Left lung (tissue), 10 donors: ENCODE results near the gene SRRT. TPM values are rescaled to one million over a fixed set of nuclear protein-coding genes. Genes with fewer than 3 reads are reported as not detected.

Source experiments
- ATAC-seq: fragments of 200-7000 bp; cut with Tn5 transposase; one replicate; pipeline ENCODE4 v1.9.1; 2020; ENCODE audit warnings: moderate library complexity
- DNase-seq, 4 donors: peaks; one replicate each; pipeline ENCODE4 v3.0.0-alpha.2; 2013 to 2020
- H3K27ac ChIP-seq, 2 donors: fragments of 200-600 bp; sonication (generic) in 1 of 2; one replicate each; pipeline versions ENCODE4 v1.5.0 to v1.8.0; 2020 to 2021
- H3K27me3 ChIP-seq, 2 donors: fragments of 200-600 bp; sonication (generic) in 1 of 2; one replicate each; pipeline versions ENCODE4 v1.5.0 to v1.8.0; 2020 to 2021
- H3K36me3 ChIP-seq, 2 donors: fragments of 200-600 bp; sonication (generic) in 1 of 2; one replicate each; pipeline versions ENCODE4 v1.5.0 to v1.8.0; 2020 to 2021
- H3K4me1 ChIP-seq, 2 donors: fragments of 200-600 bp; one replicate each; pipeline ENCODE4 v1.8.0; 2021
- H3K4me3 ChIP-seq, 2 donors: fragments of 200-600 bp; sonication (generic) in 1 of 2; one replicate each; pipeline versions ENCODE4 v1.5.0 to v1.8.0; 2020 to 2021; ENCODE audit warnings: mild to moderate bottlenecking in 1 of 2
- H3K9me3 ChIP-seq, 2 donors: fragments of 200-600 bp; sonication (generic) in 1 of 2; one replicate each; pipeline versions ENCODE4 v1.5.0 to v1.8.0; 2020 to 2021
- intact Hi-C, 2 donors: fragments of 100-400 bp; cut with DNase I; formaldehyde crosslinking; loops; one replicate each; pipeline versions ENCODE4 v1.11.2 to v1.14.2; 2022
- polyA plus RNA-seq, 6 donors: library from polyadenylated mRNA; unstranded; fragments of 120-200 nt; gene quantifications; one replicate each; pipeline ENCODE4 v1.2.1, GENCODE V29; 2013; ENCODE audit not compliant: insufficient read length in 6 of 6
- total RNA-seq, 2 donors: library from RNA; stranded (reverse); fragmentation: NEBNext Ultra II Directional; extraction: Animal tissue kit (Norgen Biotek cat#: 25700); gene quantifications; one replicate each; pipeline ENCODE4 v1.2.1, GENCODE V29; 2021
- TF ChIP-seq, protein P1 (sequence below), 2 donors: fragments of 200-600 bp; sonication (generic) in 1 of 2; IDR thresholded peaks; one replicate each; pipeline versions ENCODE4 v1.5.0 to v1.8.0; 2021; ENCODE audit warnings: antibody characterized with exemption in 2 of 2
- donor health status: DM: no; HTN: yes; CAD: no.
- donor health status: DM: no; HTN: no; CAD: no.

Gene SRRT
- total and polyA plus RNA-seq, 8 donors = 91.4 to 232 (median 166) TPM

DNA sequence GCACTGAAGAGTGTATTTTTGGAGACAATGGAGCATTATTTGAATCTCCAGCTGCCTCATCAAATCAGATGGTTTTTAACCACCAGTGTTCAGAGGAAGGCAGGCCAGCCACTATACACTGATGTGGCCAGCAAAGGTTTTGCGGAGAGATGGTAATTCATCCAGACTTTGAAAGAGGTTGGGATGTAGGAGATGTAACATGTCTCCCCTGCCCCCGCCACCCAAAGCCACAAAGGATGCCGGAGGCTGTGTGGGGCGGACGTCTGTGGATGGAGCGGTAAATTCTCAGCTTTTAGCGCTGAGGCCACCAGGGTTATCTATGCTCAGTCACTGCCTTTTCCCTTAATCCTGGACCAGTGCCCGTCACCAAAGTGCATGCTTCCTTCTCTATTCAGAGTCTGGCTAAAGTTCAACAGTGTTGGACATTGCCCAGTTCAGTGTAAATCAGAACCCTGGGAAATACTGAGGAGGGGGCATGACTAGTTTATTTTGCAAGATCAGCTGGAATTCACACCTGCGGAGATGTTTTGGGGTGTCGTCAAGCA lies 11.4 kb upstream of the SRRT start:
- H3K36me3 ChIP-seq = peaks cover 0 to 68% of the 10 kb centered on the region in 2 donors
- no peak overlapping the region for H3K4me3 ChIP-seq
- ATAC-seq (no peak), DNase-seq (no peak)
- no peak overlapping the region for H3K27ac ChIP-seq
- TF ChIP-seq, protein P1, sequence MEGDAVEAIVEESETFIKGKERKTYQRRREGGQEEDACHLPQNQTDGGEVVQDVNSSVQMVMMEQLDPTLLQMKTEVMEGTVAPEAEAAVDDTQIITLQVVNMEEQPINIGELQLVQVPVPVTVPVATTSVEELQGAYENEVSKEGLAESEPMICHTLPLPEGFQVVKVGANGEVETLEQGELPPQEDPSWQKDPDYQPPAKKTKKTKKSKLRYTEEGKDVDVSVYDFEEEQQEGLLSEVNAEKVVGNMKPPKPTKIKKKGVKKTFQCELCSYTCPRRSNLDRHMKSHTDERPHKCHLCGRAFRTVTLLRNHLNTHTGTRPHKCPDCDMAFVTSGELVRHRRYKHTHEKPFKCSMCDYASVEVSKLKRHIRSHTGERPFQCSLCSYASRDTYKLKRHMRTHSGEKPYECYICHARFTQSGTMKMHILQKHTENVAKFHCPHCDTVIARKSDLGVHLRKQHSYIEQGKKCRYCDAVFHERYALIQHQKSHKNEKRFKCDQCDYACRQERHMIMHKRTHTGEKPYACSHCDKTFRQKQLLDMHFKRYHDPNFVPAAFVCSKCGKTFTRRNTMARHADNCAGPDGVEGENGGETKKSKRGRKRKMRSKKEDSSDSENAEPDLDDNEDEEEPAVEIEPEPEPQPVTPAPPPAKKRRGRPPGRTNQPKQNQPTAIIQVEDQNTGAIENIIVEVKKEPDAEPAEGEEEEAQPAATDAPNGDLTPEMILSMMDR (IDR thresholded peaks at IDR 0.05) = no peak
- no peaks in the 10 kb centered on the region for H3K27me3 ChIP-seq
- intact Hi-C loops = no loop called here
- peaks cover 7 to 39% of the 10 kb centered on the region in 2 donors for H3K4me1 ChIP-seq
- no peaks in the 10 kb centered on the region for H3K9me3 ChIP-seq

DNA sequence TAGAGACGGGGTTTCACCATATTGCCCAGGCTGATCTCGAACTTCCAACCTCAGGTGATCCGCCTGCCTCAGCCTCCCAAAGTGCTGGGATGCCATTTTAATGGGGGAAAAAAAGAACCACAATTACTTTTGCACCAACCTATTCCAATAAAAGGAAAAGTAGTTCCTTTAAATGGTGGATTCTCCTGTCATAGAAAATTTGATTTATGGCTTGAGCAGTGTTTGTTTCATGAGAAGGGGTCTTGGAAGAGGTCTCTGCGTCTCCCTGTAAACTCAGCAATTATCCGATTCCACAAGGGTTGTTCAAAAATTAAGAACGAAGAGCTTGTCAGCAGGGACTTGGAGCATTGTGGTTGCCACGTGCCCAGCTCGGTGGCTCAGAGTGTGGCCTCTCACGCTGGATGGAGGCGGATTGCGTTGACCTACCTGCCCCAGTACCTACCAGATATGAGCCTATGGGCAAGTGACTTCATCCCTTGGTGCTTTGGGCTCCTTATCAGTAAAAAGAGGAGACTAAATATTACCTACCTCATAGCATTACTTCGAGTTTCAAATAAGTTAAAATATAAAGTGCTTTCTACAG lies 10.5 kb upstream of the SRRT start:
- TF ChIP-seq, protein P1 (IDR thresholded peaks at IDR 0.05) = no peak
- Histone ChIP-seq H3K9me3 (no peaks in the 10 kb centered on the region), H3K36me3 (peaks cover 0 to 60% of the 10 kb centered on the region in 2 donors), H3K4me1 (peaks cover 7 to 48% of the 10 kb centered on the region in 2 donors), H3K4me3 (no peak overlapping the region), H3K27me3 (no peaks in the 10 kb centered on the region), H3K27ac (no peak overlapping the region)
- intact Hi-C loops = no loop called here
- no peak for DNase-seq
- ATAC-seq = no peak

DNA sequence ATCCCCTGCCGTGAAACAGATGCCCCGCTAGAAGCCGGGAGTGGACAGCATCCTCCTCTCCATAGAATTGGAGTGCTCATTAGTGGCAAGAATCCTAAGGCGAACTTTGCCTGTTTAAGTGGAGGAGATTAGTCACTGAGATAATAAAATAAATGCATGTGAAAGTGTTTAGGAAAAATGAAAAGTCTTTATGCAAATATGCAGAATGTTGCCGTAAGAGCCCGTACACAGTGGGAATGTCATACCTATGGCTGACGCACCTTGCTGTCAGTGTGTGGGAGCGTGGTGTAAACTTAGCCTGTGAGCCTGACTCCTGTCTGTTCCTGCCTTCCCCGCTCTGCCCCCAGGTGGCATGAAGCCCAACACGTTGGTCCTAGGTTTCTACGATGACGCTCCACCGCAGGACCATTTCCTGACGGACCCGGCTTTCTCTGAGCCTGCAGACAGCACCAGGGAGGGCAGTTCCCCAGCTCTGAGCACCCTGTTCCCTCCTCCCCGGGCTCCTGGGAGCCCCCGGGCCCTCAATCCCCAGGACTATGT lies 9.5 kb upstream of the SRRT start:
- Histone ChIP-seq H3K27ac (peak overlapping the region; percentile 83 to 88), H3K36me3 (peaks cover 0 to 54% of the 10 kb centered on the region in 2 donors), H3K4me1 (peaks cover 7 to 50% of the 10 kb centered on the region in 2 donors), H3K27me3 (no peaks in the 10 kb centered on the region), H3K4me3 (peak overlapping the region in 1 of 2 donors; percentile 58), H3K9me3 (no peaks in the 10 kb centered on the region)
- TF ChIP-seq, protein P1 (IDR thresholded peaks at IDR 0.05) = no peak
- intact Hi-C loops = no loop called here
- DNase-seq (no peak), ATAC-seq (no peak)

DNA sequence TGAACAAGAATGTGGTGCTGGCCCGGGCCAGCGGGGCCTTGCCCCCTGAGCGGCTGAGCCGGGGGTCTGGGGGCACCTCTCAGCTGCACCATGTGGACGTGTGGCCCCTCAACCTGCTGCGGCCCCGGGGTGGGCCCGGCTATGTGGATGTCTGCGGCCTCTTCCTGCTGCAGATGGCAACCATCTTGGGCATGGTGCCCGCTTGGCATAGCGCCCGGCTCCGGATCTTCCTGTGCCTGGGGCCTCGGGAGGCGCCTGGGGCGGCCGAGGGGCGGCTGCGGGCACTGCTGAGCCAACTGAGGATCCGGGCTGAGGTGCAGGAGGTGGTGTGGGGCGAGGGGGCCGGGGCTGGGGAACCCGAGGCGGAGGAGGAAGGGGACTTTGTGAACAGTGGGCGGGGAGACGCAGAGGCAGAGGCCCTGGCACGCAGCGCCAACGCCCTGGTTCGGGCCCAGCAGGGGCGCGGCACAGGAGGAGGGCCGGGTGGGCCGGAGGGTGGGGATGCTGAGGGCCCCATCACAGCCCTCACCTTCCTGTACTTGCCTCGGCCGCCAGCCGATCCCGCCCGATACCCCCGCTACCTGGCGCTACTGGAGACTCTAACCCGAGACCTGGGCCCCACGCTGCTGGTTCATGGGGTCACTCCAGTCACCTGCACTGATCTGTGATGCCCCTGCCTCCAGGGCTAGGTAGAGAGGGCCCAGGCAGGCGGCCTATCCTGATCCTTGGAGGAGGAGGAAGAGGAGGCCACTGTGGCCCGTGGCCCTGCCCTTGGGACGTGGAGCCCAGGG lies 8.8 kb upstream of the SRRT start:
- TF ChIP-seq, protein P1 (IDR thresholded peaks at IDR 0.05) = no peak
- no peaks in the 10 kb centered on the region for H3K27me3 ChIP-seq
- H3K4me3 ChIP-seq = peak overlapping the region; percentile 58 to 68
- peak; percentile 68 for ATAC-seq
- peaks cover 0 to 54% of the 10 kb centered on the region in 2 donors for H3K36me3 ChIP-seq
- DNase-seq = peak in 2 of 4 donors; percentile 71 to 92
- H3K4me1 ChIP-seq = peaks cover 7 to 50% of the 10 kb centered on the region in 2 donors
- no peaks in the 10 kb centered on the region for H3K9me3 ChIP-seq
- peak overlapping the region; percentile 83 to 88 for H3K27ac ChIP-seq
- intact Hi-C loops = no loop called here

GRCh38 chr7:100866729-100867039 lies 8.2 kb upstream of the SRRT start:
- DNase-seq (no peak), ATAC-seq (no peak)
- Histone ChIP-seq H3K27me3 (no peaks in the 10 kb centered on the region), H3K36me3 (peaks cover 0 to 54% of the 10 kb centered on the region in 2 donors), H3K4me3 (peak overlapping the region; percentile 58 to 68), H3K27ac (peak overlapping the region; percentile 83 to 88), H3K9me3 (no peaks in the 10 kb centered on the region), H3K4me1 (peaks cover 7 to 50% of the 10 kb centered on the region in 2 donors)
- intact Hi-C loops = no loop called here
- TF ChIP-seq, protein P1 (IDR thresholded peaks at IDR 0.05) = no peak
